NCI-H2107 treated with DMSO at 0.1 percent for 48 hours (cell line): ENCODE data around the gene SLC26A1.

Source experiments
- DNase-seq: peaks from one replicate; lab custom pipeline; 2025; ENCODE audit not compliant: unreplicated experiment; lab: John Stamatoyannopoulos, UW

The SLC26A1 gene

GRCh38 chr4:1013225-1014073, 20.2 kb upstream of the SLC26A1 start:
- no peak for DNase-seq

- DNase-seq = no peak
These were observed 19.0 kb upstream of the SLC26A1 start for GRCh38 chr4:1012034-1012739.

DNA sequence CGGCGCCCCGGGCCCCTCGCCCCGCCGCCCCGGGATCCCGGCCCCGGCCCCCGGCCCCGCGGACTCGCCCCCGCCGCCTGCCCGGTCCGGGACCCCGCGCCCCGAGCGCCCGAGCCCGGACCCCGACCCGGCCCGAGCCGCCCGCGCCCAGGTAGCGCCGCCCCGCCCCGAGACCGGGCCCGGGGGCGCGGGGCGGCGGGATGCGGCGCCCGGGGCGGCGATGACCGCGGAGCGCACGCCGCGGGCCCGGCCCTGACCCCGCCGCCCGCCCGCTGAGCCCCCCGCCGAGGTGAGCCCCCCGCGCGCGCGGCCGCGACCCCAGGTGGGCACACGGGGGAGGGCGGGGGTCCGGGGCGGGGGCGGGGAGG, 18.4 kb upstream of the SLC26A1 start:
- DNase-seq = no peak

- DNase-seq = no peak
These were observed 17.9 kb upstream of the SLC26A1 start, which contains the start of gene FGFRL1 for GRCh38 chr4:1011022-1011665. TSS of gene FGFRL1 (plus strand) at chr4:1011626. CDS start at chr4:1012486, 860 bp downstream.

- no peak for DNase-seq
These were observed 17.3 kb upstream of the SLC26A1 start for GRCh38 chr4:1010395-1011021.

DNA sequence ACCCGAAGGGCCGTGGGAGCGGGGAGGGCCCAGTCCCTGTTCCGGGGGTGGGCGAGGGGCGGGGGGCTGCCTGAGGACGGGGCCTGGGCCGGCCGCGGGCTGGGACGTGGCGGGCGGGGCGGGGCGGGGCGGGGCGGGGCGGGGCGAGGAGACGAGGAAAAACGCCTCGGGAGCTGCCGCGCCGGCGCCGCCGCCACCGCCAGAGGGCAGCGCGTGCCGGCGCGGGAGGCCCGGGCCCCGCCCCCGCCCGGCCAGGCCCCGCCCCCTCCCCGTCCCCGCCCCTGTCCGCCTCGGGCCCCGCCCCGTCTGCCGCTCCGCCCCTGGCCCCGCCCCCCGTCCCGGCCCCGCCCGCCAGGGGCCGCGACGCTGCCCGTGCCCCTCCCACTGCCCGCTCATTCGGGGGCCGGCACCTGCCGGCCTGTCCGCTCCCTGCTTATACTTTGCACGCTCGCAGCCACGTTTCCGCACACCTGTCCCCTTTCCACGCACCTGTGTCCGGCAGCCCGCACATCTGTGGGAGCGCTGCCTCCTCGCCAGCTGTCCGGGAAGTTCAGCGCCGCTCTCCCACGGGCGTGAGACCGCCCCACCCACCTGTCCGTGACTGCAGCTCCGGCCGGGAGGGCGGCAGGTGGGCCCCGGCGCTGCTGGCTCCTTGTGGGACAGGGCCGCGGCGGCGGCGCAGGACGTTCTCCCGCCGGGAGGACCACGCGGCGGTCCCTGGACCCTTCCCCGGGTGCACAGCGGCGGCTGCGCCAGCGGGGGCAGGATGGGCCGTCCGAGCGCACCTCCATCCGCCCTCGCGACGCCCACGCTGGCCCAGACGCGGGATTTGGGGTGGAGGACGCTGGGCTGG, 16.6 kb upstream of the SLC26A1 start:
- no peak for DNase-seq

DNA sequence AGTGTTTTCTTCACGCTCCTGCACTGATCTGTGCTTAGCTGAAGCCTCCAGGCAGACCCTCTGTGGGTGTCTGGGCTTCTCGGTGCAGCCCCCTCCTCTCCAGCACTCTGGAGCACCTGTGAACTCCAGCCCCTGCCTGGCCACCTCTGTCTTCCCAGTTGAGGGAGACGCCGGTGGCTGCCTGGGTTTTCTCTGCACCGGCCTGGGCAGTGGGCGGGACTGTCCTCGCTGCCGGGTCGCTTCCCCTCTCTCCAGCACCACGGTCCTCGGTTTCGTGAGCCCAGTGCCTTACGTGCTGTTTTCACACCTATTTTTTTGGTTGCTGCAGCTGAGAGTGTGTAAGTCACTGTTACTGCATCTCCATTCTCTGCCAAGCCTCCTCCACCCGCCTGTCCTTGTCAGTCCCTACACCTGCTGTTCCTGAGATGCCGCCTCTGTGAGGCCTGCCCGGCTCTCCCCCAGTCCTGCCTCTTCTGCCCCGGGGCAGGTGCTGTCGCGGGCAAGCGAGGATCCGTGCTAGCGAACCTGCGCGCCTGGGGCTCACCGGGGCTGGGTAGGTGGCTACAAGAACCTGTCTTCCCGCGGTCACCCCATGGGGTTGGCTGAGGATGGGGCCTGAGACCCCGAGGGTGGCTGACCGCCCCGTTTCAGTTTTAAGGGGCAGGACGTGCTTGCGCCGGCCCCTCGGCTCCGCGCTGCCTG, 15.8 kb upstream of the SLC26A1 start:
- DNase-seq = no peak

- no peak for DNase-seq
These were observed 13.7 kb upstream of the SLC26A1 start for GRCh38 chr4:1006856-1007255.

GRCh38 chr4:1004557-1005485, 11.6 kb upstream of the SLC26A1 start:
- no peak for DNase-seq

DNA sequence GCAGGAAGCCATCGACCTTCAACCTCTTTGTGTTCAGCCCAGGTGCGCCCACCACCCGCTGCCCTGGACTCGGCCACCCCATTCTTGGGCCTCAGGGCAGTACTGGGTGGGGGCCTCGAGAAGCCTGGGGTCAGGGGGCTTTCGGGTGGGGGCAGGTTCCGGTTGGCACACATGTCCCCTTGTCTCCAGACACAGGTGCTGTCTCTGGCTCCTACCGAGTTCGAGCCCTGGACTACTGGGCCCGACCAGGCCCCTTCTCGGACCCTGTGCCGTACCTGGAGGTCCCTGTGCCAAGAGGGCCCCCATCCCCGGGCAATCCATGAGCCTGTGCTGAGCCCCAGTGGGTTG, 10.8 kb upstream of the SLC26A1 start:
- no peak for DNase-seq

DNA sequence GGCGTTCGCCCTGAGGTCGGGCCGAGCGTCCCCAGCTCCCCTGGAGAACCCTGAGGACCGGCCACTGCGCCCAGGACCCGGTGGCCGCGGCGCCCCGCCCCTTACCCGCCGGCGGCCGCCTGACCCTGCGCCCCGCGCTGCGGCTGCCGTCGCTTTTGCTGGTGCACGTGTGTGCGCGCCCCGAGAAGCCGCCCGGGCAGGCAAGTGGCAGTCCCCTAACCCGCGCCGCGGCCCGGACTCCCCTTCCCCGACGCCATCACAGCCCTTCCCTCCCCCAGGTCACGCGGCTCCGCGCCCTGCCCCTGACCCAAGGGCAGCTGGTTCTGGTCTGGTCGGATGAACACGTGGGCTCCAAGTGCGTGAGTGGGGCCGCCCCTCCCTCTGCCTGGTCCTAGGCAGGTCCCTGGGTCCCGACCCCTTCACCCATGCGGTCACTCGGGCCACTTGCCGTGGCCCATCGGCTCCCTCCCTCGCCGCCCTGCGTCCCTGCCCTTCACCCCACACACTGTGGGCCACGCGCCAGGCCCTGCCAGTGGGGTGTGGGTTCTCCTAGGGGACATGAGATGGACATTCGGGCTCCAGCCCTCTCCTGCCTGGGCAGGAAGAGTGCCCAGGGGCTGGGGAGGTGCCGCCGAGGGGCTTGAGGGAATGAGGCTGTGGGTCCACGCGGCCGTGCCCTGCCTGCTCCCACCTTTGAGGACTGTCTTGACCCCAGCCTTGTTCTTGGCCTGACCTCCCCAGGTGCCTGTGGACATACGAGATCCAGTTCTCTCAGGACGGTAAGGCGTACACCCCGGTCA, 10.3 kb upstream of the SLC26A1 start:
- no peak for DNase-seq

GRCh38 chr4:1002631-1003251, 9.5 kb upstream of the SLC26A1 start:
- no peak for DNase-seq

GRCh38 chr4:1002131-1002630, 9.0 kb upstream of the SLC26A1 start:
- DNase-seq = no peak

DNA sequence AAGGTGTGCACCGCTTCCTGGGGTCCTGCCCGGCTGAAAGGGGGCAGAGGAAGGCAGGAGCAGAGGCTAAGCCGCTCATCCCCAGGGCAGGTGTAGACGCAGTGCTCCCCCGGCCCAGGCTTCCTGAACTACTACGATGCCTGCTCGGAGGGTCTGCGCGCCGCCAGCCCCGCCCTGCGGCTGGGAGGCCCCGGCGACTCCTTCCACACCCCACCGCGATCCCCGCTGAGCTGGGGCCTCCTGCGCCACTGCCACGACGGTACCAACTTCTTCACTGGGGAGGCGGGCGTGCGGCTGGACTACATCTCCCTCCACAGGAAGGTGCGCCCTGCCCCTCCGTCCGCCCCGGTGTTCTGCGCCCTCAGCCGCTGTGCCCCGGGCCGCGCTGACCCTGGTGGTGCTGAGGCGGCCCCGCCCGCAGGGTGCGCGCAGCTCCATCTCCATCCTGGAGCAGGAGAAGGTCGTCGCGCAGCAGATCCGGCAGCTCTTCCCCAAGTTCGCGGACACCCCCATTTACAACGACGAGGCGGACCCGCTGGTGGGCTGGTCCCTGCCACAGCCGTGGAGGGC, 8.4 kb upstream of the SLC26A1 start:
- no peak for DNase-seq

DNA sequence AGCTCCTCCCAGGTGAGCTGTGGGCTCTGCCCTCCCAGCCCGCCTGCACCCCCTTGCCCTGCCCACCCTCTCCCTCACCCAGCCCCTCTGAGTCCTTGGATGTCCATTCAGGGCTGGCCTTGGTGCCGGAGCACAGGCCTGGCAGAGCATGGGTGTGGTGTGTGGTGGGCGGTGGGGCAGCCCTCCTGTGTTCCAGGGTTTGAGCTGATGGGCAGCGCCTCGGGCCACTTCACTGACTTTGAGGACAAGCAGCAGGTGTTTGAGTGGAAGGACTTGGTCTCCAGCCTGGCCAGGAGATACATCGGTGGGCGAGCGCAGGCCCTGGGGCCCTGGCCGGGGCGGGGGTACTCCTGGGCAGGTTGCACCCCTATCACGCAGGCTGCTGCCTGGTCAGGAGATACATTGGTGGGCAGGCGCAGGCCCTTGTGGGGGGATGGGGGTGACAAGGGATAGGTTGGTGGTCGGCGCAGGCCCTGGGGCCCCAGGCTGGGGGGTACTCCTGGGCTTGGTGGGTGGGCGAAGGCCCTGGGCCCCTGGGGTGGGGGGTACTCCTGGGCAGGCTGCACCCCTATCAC, 7.6 kb upstream of the SLC26A1 start:
- no peak for DNase-seq

GRCh38 chr4:999882-1000425, 6.8 kb upstream of the SLC26A1 start:
- DNase-seq = no peak
